HL-60 (cell line): ENCODE data around the gene HDGF.

Source experiments
- CTCF ChIP-seq: IDR thresholded peaks from one replicate; pipeline ENCODE4 v1.5.1; 2011; ENCODE audit warnings: low read length, control low read depth, inconsistent platforms; ENCODE audit not compliant: insufficient read depth
- GABPA ChIP-seq: IDR thresholded peaks from 2 replicates; pipeline ENCODE4 v1.6.1; 2012; ENCODE audit warnings: low read depth
- POLR2AphosphoS5 ChIP-seq: IDR thresholded peaks from 2 replicates; pipeline ENCODE4 v1.6.1; 2012; ENCODE audit warnings: low read depth

DNA sequence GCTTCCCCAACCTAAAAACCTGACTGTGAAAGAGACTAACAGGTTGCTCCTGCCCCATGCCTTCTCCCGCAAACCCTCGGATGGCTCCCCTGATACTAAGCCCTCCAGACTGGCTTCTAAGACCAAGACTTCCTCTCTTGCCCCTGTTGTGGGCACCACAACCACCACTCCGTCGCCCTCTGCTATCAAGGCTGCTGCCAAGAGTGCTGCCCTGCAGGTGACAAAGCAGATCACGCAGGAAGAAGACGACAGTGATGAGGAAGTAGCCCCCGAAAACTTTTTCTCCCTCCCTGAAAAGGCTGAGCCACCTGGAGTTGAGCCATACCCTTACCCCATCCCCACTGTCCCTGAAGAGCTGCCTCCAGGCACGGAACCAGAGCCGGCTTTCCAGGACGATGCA is 35.2 kb upstream of the HDGF start:
- no peak for TF ChIP-seq CTCF
- TF ChIP-seq POLR2AphosphoS5, result no peak
- TF ChIP-seq GABPA, result no peak
